Neural crest cell (in vitro differentiated cells): Measurements from ENCODE around the gene CEACAM4. TPM values are rescaled to one million over a fixed set of nuclear protein-coding genes. Genes with fewer than 3 reads are reported as not detected.

Source experiments
- DNase-seq: peaks from one replicate; pipeline ENCODE4 v3.0.0; 2021; ENCODE audit warnings: low read depth, mixed read lengths, low spot score
- H3K27ac Mint-ChIP-seq: one replicate; pipeline ENCODE4 v1.8.0; 2021; ENCODE audit warnings: mild to moderate bottlenecking, mixed read lengths; ENCODE audit not compliant: unreplicated experiment
- H3K27me3 Mint-ChIP-seq: 2 replicates; pipeline ENCODE4 v1.8.0; 2021; ENCODE audit warnings: low read depth, mild to moderate bottlenecking, mixed read lengths
- H3K36me3 Mint-ChIP-seq: 2 replicates; pipeline ENCODE4 v1.8.0; 2021; ENCODE audit warnings: low read depth, mild to moderate bottlenecking, mixed read lengths
- H3K4me1 Mint-ChIP-seq: 2 replicates; pipeline ENCODE4 v1.8.0; 2021; ENCODE audit warnings: mixed read lengths
- H3K4me3 Mint-ChIP-seq: one replicate; pipeline ENCODE4 v1.8.0; 2021; ENCODE audit warnings: mild to moderate bottlenecking, mixed read lengths
- H3K9me3 Mint-ChIP-seq: 2 replicates; pipeline ENCODE4 v1.8.0; 2021; ENCODE audit warnings: mixed read lengths
- total RNA-seq: library from RNA; stranded (reverse); gene quantifications from 2 replicates; pipeline ENCODE4 v1.2.1, GENCODE V29; 2021
- TF ChIP-seq, protein P1 (sequence below): fragments of 200-600 bp; sonication (generic); conservative IDR thresholded peaks from 2 replicates; pipeline ENCODE4 v1.5.0; 2021; ENCODE audit warnings: antibody characterized with exemption, mild to moderate bottlenecking

Gene CEACAM4
- total RNA-seq, 1 donor from 2014 or later, result not detected

GRCh38 chr19:41652250-41652649 is 25.4 kb upstream of the CEACAM4 start:
- Mint-ChIP-seq H3K36me3 (peaks cover 4% of the 10 kb centered on the region), H3K9me3 (peaks cover 19% of the 10 kb centered on the region), H3K4me3 (no peak overlapping the region), H3K4me1 (no peaks in the 10 kb centered on the region), H3K27ac (no peak overlapping the region), H3K27me3 (no peaks in the 10 kb centered on the region)
- TF ChIP-seq, protein P1, sequence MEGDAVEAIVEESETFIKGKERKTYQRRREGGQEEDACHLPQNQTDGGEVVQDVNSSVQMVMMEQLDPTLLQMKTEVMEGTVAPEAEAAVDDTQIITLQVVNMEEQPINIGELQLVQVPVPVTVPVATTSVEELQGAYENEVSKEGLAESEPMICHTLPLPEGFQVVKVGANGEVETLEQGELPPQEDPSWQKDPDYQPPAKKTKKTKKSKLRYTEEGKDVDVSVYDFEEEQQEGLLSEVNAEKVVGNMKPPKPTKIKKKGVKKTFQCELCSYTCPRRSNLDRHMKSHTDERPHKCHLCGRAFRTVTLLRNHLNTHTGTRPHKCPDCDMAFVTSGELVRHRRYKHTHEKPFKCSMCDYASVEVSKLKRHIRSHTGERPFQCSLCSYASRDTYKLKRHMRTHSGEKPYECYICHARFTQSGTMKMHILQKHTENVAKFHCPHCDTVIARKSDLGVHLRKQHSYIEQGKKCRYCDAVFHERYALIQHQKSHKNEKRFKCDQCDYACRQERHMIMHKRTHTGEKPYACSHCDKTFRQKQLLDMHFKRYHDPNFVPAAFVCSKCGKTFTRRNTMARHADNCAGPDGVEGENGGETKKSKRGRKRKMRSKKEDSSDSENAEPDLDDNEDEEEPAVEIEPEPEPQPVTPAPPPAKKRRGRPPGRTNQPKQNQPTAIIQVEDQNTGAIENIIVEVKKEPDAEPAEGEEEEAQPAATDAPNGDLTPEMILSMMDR, result no peak
- DNase-seq, result no peak

- no peak overlapping the region for H3K4me3 Mint-ChIP-seq
- DNase-seq, result no peak
- TF ChIP-seq, protein P1, result no peak
- H3K27me3 Mint-ChIP-seq, result no peaks in the 10 kb centered on the region
- H3K27ac Mint-ChIP-seq, result no peak overlapping the region
- no peaks in the 10 kb centered on the region for H3K4me1 Mint-ChIP-seq
- H3K9me3 Mint-ChIP-seq, result peaks cover 18% of the 10 kb centered on the region
- peaks cover 7% of the 10 kb centered on the region for H3K36me3 Mint-ChIP-seq
Observed at GRCh38 chr19:41649827-41650226, 23.0 kb upstream of the CEACAM4 start.

- Mint-ChIP-seq H3K27me3 (no peaks in the 10 kb centered on the region), H3K9me3 (peaks cover 21% of the 10 kb centered on the region), H3K4me1 (no peaks in the 10 kb centered on the region), H3K36me3 (peaks cover 11% of the 10 kb centered on the region), H3K4me3 (no peak overlapping the region), H3K27ac (no peak overlapping the region)
- TF ChIP-seq, protein P1, result peak; percentile 44
- no peak for DNase-seq
Observed at GRCh38 chr19:41646589-41647204, 19.8 kb upstream of the CEACAM4 start.

GRCh38 chr19:41641879-41642485 is 15.1 kb upstream of the CEACAM4 start:
- peaks cover 13% of the 10 kb centered on the region for H3K9me3 Mint-ChIP-seq
- H3K27me3 Mint-ChIP-seq, result no peaks in the 10 kb centered on the region
- H3K36me3 Mint-ChIP-seq, result peaks cover 6% of the 10 kb centered on the region
- no peak overlapping the region for H3K27ac Mint-ChIP-seq
- TF ChIP-seq, protein P1, result peak; percentile 77
- H3K4me1 Mint-ChIP-seq, result no peaks in the 10 kb centered on the region
- DNase-seq, result peak; percentile 33
- no peak overlapping the region for H3K4me3 Mint-ChIP-seq

DNA sequence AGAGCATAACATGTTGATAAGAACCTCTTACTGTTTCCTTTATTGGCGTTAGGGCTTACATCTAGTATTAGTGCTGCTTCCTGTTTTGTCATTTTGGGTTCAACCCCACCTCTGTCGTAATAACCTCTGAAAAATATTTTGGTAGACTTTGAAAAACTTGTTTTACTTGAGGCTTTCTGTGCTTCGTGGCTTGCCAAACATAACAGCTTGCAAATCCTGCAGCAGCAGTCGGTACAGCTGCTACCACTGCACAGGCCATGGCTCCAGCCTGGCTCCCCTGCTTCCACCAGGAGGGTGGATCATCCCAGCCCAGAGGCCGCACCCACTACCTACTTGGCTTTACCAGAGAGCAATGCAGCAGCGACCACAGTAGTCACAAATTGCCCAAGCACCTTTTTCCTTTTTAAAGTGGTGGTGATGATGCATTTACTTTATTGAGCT is 11.8 kb upstream of the CEACAM4 start:
- DNase-seq, result no peak
- H3K4me1 Mint-ChIP-seq, result no peaks in the 10 kb centered on the region
- no peak overlapping the region for H3K4me3 Mint-ChIP-seq
- H3K27me3 Mint-ChIP-seq, result no peaks in the 10 kb centered on the region
- TF ChIP-seq, protein P1, result no peak
- peaks cover 9% of the 10 kb centered on the region for H3K36me3 Mint-ChIP-seq
- peaks cover 25% of the 10 kb centered on the region for H3K9me3 Mint-ChIP-seq
- H3K27ac Mint-ChIP-seq, result no peak overlapping the region
